ENCODE measurements around the gene SLC9A3. TPM values are rescaled to one million over a fixed set of nuclear protein-coding genes. Genes with fewer than 3 reads are reported as not detected.
"Not testable (repeated sequence)": the region's sequence is repeated elsewhere in the genome, so short reads cannot be mapped to it uniquely, and the experiment has no call there.

Gene SLC9A3
- total RNA-seq, 1 donor from 2014 or later = 1.3 TPM

DNA sequence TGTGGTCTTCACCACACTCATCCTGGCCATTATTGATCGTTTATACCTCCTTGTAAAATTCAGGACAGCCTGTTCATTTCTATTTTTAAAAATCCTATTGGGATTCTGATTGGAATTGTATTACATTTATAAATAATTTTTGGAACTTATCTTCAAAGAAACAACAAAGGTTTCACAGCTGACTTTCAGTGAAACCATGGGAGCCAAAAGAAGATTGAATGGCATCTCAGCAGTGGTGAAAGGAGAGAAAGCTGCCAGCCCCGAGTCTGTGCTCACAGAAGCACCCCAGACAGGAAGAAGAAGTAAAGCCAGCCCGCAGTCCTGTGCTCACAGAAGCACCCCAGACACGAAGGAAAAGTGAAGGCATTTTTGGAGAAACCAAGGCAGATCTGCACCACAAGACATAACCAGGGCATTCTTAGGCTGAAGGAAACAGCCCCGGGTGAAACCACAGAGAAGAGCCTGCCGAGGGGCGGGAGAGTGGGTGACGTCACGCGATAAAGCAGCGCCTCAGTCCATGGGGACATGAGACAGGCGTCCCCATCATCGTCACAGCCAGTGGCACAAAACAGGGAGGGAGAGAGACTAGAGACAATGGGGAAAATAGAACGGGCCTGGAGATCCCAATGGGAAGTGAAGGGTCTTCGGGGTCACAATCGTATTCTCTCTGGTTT is 42.5 kb upstream of the SLC9A3 start:
- no peak overlapping the region for H3K4me3 ChIP-seq (ENCODE audit: low read depth, low read length)
- TF ChIP-seq, protein P1, sequence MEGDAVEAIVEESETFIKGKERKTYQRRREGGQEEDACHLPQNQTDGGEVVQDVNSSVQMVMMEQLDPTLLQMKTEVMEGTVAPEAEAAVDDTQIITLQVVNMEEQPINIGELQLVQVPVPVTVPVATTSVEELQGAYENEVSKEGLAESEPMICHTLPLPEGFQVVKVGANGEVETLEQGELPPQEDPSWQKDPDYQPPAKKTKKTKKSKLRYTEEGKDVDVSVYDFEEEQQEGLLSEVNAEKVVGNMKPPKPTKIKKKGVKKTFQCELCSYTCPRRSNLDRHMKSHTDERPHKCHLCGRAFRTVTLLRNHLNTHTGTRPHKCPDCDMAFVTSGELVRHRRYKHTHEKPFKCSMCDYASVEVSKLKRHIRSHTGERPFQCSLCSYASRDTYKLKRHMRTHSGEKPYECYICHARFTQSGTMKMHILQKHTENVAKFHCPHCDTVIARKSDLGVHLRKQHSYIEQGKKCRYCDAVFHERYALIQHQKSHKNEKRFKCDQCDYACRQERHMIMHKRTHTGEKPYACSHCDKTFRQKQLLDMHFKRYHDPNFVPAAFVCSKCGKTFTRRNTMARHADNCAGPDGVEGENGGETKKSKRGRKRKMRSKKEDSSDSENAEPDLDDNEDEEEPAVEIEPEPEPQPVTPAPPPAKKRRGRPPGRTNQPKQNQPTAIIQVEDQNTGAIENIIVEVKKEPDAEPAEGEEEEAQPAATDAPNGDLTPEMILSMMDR (conservative IDR thresholded peaks at IDR 0.05; ENCODE audit: low read depth, low read length) = no peak
- DNase-seq (ENCODE audit: low read depth) = no peak

DNA sequence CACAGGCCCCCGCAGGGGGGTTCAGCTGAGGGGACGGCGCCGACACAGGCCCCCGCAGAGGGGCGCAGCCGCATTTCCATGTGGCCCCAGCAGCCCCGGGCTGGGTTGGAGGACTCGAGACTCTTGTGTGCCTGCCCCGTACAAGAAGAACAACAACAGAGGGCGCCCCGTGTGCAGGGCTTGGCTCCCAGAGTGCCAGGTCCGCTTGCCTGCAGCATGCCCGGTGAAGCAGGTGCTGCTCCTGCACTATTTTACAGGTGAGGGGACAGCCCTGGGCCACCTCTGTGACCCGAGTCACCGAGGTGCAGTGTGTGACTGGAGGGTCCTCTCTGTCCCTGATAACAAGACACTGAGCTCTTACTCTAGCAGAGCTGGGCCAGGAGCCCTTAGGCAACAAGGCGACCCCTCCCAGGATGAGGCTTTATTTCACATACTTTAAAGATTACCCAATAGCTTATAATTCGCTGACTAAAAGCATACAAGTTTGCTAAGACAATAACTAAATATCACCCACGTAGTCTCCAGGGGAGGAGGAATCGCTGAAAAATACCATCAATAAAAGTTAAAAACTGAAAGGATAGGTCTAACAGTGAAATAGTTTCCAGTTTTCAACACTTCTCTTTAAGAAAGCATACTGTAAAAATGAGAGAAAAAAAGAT is 41.7 kb upstream of the SLC9A3 start:
- H3K4me3 ChIP-seq (ENCODE audit: low read depth, low read length) = no peak overlapping the region
- no peak for DNase-seq (ENCODE audit: low read depth)
- TF ChIP-seq, protein P1 (conservative IDR thresholded peaks at IDR 0.05; ENCODE audit: low read depth, low read length) = no peak

DNA sequence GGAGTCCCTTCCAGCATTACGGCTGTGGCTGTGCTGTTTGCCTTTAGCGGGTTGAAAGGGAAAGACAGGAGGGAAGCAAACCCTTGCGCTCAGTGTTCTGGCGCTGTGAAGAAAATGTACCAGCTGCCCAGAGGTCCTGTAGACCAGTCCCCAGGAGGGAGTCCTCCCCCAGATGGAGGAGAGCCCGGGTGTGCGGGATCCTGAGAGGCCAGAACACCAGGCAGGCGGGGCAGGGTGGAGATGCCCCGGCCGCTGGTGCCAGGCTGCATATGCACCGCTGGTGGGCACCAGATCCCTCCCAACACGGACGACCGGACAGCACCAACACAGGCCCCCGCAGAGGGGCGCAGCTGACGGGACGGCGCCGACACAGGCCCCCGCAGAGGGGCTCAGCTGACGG is 37.2 kb upstream of the SLC9A3 start:
- no peak overlapping the region for H3K4me3 ChIP-seq (ENCODE audit: low read depth, low read length)
- DNase-seq (ENCODE audit: low read depth) = no peak
- TF ChIP-seq, protein P1 (conservative IDR thresholded peaks at IDR 0.05; ENCODE audit: low read depth, low read length) = no peak

DNA sequence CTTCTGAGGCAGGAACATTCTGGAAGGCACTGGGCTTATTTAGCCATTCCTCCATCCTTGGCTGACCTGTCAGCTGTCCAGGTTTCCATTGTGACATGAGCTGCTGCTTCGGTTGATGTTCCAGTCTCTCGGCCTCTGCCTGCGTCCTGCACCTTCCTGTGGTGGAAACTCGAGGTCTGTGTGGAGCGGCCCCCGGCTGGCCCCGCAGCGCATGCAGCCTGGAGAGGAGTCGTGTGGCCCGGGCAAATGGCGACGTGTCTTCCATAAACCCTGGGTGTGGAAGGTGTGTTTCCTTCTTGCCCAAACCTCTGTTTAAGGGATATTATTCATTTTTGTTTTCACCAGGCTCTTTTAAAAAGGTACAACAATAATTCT is 36.5 kb upstream of the SLC9A3 start:
- H3K4me3 ChIP-seq (ENCODE audit: low read depth, low read length) = no peak overlapping the region
- TF ChIP-seq, protein P1 (conservative IDR thresholded peaks at IDR 0.05; ENCODE audit: low read depth, low read length) = no peak
- no peak for DNase-seq (ENCODE audit: low read depth)

DNA sequence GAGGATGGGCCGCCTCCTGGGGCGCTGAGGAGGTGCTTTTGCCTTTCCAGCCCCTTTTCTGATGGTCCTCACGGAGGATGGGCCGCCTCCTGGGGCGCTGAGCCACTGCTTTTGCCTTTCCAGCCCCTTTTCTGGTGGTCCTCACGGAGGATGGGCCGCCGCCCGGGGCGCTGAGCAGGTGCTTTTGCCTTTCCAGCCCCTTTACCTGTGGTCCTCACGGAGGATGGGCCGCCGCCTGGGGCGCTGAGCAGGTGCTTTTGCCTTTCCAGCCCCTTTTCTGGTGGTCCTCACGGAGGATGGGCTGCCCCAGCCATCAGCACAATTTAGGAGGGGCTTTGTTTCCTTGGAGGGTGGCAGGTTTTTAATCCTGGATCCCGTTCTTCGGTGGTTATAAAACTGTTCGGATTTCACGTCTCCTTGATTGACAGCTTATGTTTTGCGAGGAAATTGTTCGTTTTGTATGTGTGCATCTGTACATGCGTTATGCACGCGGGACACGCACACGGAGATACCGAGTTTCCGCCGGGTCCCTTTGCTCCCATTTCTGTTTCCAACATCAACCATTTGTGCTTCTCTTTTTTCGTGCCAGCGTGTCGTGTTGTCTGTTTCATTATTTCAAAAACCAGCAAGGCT is 34.7 kb upstream of the SLC9A3 start:
- TF ChIP-seq, protein P1 (conservative IDR thresholded peaks at IDR 0.05; ENCODE audit: low read depth, low read length) = no peak
- H3K4me3 ChIP-seq (ENCODE audit: low read depth, low read length) = no peak overlapping the region
- DNase-seq (ENCODE audit: low read depth) = no peak

DNA sequence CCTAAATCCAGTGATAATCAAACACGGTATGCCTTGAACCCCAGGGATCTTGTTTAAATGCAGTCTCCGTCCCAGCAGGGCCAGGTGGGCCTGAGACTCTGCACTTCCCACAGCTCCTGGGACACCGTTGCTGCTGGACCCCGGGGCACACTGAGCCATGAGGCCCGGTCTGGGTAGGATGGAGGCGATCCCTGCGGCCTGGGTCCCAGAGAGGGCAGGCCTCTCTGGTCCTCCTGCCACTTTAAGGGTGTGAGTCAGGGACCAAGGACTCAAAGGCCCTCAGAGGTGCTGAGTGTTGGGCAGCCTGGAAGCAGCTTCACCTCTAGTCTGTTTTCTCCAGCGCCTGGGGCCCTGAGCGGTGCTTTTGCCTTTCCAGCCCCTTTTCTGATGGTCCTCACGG is 34.1 kb upstream of the SLC9A3 start:
- no peak overlapping the region for H3K4me3 ChIP-seq (ENCODE audit: low read depth, low read length)
- TF ChIP-seq, protein P1 (conservative IDR thresholded peaks at IDR 0.05; ENCODE audit: low read depth, low read length) = no peak
- no peak for DNase-seq (ENCODE audit: low read depth)

DNA sequence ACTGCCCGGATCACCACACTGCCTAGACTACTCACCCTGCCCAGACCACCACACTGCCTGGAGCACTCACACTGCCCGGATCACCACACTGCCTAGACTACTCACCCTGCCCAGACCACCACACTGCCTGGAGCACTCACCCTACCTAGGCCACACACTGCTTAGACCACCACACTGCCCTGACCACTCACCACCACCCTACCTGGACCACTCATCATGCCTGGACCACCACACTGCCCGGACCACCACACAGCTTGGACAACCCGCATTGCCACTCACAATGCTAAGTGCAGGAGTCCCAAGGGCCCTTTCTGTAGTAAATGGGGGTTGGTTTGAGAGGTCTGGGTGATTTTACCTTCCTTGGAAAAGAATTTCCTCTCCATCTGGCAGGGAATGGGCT is 33.7 kb upstream of the SLC9A3 start:
- H3K4me3 ChIP-seq (ENCODE audit: low read depth, low read length); DNase-seq (ENCODE audit: low read depth): not testable (repeated sequence)

Data from epithelial cell of proximal tubule (primary cell).